Measurements from ENCODE around the gene HELZ.
"Not testable (repeated sequence)": the region's sequence is repeated elsewhere in the genome, so short reads cannot be mapped to it uniquely, and the experiment has no call there.

HELZ gene

GRCh38 chr17:67266496-67266895 is 21.5 kb upstream of the HELZ start:
- no peak for DNase-seq

- no peak for DNase-seq
Observed at GRCh38 chr17:67265436-67266019, 20.5 kb upstream of the HELZ start.

- no peak for DNase-seq
Observed at GRCh38 chr17:67262435-67263117, 17.6 kb upstream of the HELZ start.

GRCh38 chr17:67260170-67260987 is 15.4 kb upstream of the HELZ start:
- no peak for DNase-seq

- DNase-seq: no peak
Observed at GRCh38 chr17:67258821-67259468, 13.9 kb upstream of the HELZ start.

GRCh38 chr17:67256075-67256732 is 11.2 kb upstream of the HELZ start:
- no peak for DNase-seq

- no peak for DNase-seq
Observed at GRCh38 chr17:67253384-67253783, 8.4 kb upstream of the HELZ start.

GRCh38 chr17:67251586-67251985 is 6.6 kb upstream of the HELZ start:
- DNase-seq: not testable (repeated sequence)

GRCh38 chr17:67248291-67248690 is 3.3 kb upstream of the HELZ start:
- DNase-seq: no peak

GRCh38 chr17:67247416-67247900 is 2.5 kb upstream of the HELZ start:
- DNase-seq: no peak

- peak; percentile 98 for DNase-seq
Observed at GRCh38 chr17:67246653-67247415, 1.8 kb upstream of the HELZ start.

GRCh38 chr17:67246403-67246652 is 1.3 kb upstream of the HELZ start:
- no peak for DNase-seq

- DNase-seq: peak; percentile 90
Observed at GRCh38 chr17:67245694-67246402, 852 bp upstream of the HELZ start.

- DNase-seq: no peak
Observed at GRCh38 chr17:67244431-67245072, 444 bp downstream of the HELZ start.

GRCh38 chr17:67243284-67243683 is 1.7 kb downstream of the HELZ start:
- no peak for DNase-seq

GRCh38 chr17:67241719-67242341 is 3.2 kb downstream of the HELZ start:
- DNase-seq: no peak

GRCh38 chr17:67239597-67239996 is 5.4 kb downstream of the HELZ start:
- no peak for DNase-seq

GRCh38 chr17:67238991-67239390 is 6.0 kb downstream of the HELZ start:
- DNase-seq: peak; percentile 36

- no peak for DNase-seq
Observed at GRCh38 chr17:67232441-67232840, 12.6 kb downstream of the HELZ start.

GRCh38 chr17:67229109-67229955 is 15.7 kb downstream of the HELZ start:
- no peak for DNase-seq

Data from islet precursor cell (in vitro differentiated cells).